WTC11 (cell line): ENCODE results near the gene WDR45. TPM values are rescaled to one million over a fixed set of nuclear protein-coding genes. Genes with fewer than 3 reads are reported as not detected.

Experiments
- CREB1 ChIP-seq: sonication (generic); formaldehyde crosslinking; IDR thresholded peaks from 2 replicates; pipeline ENCODE4 v1.8.0; 2023; ENCODE audit warnings: mild to moderate bottlenecking, missing genetic modification reagents
- IRF2 ChIP-seq: sonication (generic); formaldehyde crosslinking; IDR thresholded peaks from 2 replicates; pipeline ENCODE4 v1.8.0; 2022; ENCODE audit warnings: low read depth, missing genetic modification reagents, borderline replicate concordance
- JAZF1 ChIP-seq: fragments of 250-450 bp; sonication (Bioruptor Pico); IDR thresholded peaks from 2 replicates; pipeline ENCODE4 v1.9.0; 2021; ENCODE audit warnings: moderate library complexity, mild to moderate bottlenecking, inconsistent platforms
- NFYB ChIP-seq: sonication (generic); formaldehyde crosslinking; conservative IDR thresholded peaks from 2 replicates; pipeline ENCODE4 v1.8.0; 2022; ENCODE audit warnings: low read depth, missing genetic modification reagents
- NR2C2 ChIP-seq: sonication (generic); formaldehyde crosslinking; IDR thresholded peaks from 2 replicates; pipeline ENCODE4 v1.8.0; 2022; ENCODE audit warnings: mild to moderate bottlenecking, missing genetic modification reagents
- OVOL2 ChIP-seq: fragments of 250-450 bp; sonication (Bioruptor Pico); IDR thresholded peaks from 2 replicates; pipeline ENCODE4 v1.9.0; 2021; ENCODE audit warnings: mild to moderate bottlenecking, borderline replicate concordance
- RORB ChIP-seq: fragments of 250-450 bp; sonication (Bioruptor Pico); IDR thresholded peaks from 2 replicates; pipeline ENCODE4 v1.9.0; 2021; ENCODE audit warnings: mild to moderate bottlenecking
- SMAD4 ChIP-seq: sonication (generic); formaldehyde crosslinking; IDR thresholded peaks from 2 replicates; pipeline ENCODE4 v1.8.0; 2022; ENCODE audit warnings: mild to moderate bottlenecking, missing genetic modification reagents
- ZNF138 ChIP-seq: sonication (generic); formaldehyde crosslinking; conservative IDR thresholded peaks from 2 replicates; pipeline ENCODE4 v1.8.1; 2022; ENCODE audit warnings: mild to moderate bottlenecking, moderate library complexity, missing genetic modification reagents
- ZNF232 ChIP-seq: sonication (generic); formaldehyde crosslinking; IDR thresholded peaks from 2 replicates; pipeline ENCODE4 v1.8.0; 2022; ENCODE audit warnings: mild to moderate bottlenecking, missing genetic modification reagents
- ZNF416 ChIP-seq: fragments of 250-450 bp; sonication (Bioruptor Pico); IDR thresholded peaks from 2 replicates; pipeline ENCODE4 v1.9.0; 2021; ENCODE audit warnings: mild to moderate bottlenecking, inconsistent platforms
- total RNA-seq: library from RNA; stranded (reverse); gene quantifications from 3 replicates; pipeline ENCODE4 v1.2.3, GENCODE V29; 2021
- TF ChIP-seq, protein P1 (sequence below): sonication (generic); formaldehyde crosslinking; IDR thresholded peaks from 2 replicates; pipeline ENCODE4 v1.8.1; 2023; ENCODE audit warnings: mild to moderate bottlenecking, missing genetic modification reagents
- TF ChIP-seq, protein P2 (sequence below): fragments of 200-600 bp; IDR thresholded peaks from 2 replicates; pipeline ENCODE4 v1.8.0; 2022; ENCODE audit warnings: antibody characterized with exemption
- TF ChIP-seq, protein P3 (sequence below): fragments of 250-450 bp; sonication (Bioruptor Pico); IDR thresholded peaks from 2 replicates; pipeline ENCODE4 v1.9.0; 2021; ENCODE audit warnings: mild to moderate bottlenecking, borderline replicate concordance
- TF ChIP-seq, protein P4 (sequence below): sonication (generic); formaldehyde crosslinking; IDR thresholded peaks from 2 replicates; pipeline ENCODE4 v1.8.0; 2023; ENCODE audit warnings: missing genetic modification reagents
- TF ChIP-seq, protein P5 (sequence below): fragments of 250-450 bp; sonication (Bioruptor Pico); IDR thresholded peaks from 2 replicates; pipeline ENCODE4 v1.9.0; 2021; ENCODE audit warnings: mild to moderate bottlenecking
- TF ChIP-seq, protein P6 (sequence below): sonication (generic); formaldehyde crosslinking; IDR thresholded peaks from 2 replicates; pipeline ENCODE4 v1.8.0; 2023; ENCODE audit warnings: missing genetic modification reagents, mild to moderate bottlenecking, borderline replicate concordance
- TF ChIP-seq, protein P7 (sequence below): sonication (generic); formaldehyde crosslinking; IDR thresholded peaks from 2 replicates; pipeline ENCODE4 v1.8.0; 2022; ENCODE audit warnings: mild to moderate bottlenecking, missing genetic modification reagents
- TF ChIP-seq, protein P8 (sequence below): fragments of 250-450 bp; sonication (Bioruptor Pico); IDR thresholded peaks from 2 replicates; pipeline ENCODE4 v1.9.0; 2021; ENCODE audit warnings: mild to moderate bottlenecking
- TF ChIP-seq, protein P9 (sequence below): fragments of 250-450 bp; sonication (Bioruptor Pico); IDR thresholded peaks from 2 replicates; pipeline ENCODE4 v1.9.0; 2021; ENCODE audit warnings: moderate library complexity, mild to moderate bottlenecking, inconsistent platforms, borderline replicate concordance

The WDR45 gene
- total RNA-seq, 1 experiment from 2014 or later, result 23.9 TPM

DNA sequence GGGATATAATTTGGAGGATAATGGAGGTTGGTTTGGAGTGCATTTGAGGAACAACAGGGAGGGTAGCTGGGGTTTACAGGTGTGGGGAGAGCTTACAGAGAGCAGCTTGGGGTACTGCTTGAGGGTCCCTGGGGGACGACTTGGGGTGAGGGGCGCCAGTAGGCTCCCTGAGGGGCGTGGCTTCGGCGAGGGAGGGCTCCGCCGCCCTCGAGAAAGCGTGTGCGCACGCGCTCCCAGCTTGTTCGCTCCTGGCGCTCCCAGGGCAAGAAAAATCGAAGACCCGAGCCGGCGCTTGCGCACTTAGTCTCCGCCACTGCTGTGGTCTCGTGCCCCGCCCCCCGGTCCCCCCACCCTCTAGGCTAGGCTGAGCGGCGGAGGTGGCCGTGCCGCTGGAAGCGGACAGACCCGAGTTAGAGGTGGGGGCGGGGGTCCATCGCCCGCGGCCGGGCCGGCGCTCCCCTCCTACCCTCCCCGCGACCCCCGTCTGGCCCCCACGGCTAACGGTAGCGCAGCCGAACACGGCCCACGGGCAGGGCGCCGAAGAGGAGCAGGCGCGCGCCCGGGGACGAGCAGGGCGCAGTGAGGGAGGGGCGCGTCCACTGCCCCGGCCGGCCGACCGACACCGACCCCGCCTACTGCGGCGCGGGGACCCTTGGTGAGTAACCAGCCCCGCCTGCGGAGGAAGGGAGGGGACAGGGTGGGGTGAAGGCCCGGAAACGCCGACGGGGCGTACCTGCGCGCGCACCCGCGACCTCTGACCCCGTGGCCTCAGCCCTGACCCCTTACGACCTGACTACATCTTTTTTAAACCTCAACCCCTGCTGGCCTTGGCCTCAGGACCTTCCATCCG lies 26.2 kb downstream of the WDR45 start (continued):
- TF ChIP-seq, protein P1, sequence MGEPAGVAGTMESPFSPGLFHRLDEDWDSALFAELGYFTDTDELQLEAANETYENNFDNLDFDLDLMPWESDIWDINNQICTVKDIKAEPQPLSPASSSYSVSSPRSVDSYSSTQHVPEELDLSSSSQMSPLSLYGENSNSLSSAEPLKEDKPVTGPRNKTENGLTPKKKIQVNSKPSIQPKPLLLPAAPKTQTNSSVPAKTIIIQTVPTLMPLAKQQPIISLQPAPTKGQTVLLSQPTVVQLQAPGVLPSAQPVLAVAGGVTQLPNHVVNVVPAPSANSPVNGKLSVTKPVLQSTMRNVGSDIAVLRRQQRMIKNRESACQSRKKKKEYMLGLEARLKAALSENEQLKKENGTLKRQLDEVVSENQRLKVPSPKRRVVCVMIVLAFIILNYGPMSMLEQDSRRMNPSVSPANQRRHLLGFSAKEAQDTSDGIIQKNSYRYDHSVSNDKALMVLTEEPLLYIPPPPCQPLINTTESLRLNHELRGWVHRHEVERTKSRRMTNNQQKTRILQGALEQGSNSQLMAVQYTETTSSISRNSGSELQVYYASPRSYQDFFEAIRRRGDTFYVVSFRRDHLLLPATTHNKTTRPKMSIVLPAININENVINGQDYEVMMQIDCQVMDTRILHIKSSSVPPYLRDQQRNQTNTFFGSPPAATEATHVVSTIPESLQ, result no peak
- TF ChIP-seq NR2C2 (CRISPR knock-in tag) (peak; percentile 79), RORB (no peak), ZNF416 (CRISPR knock-in tag) (no peak), ZNF138 (no peak), IRF2 (no peak), NFYB (CRISPR knock-in tag) (no peak), JAZF1 (CRISPR knock-in tag) (no peak), OVOL2 (CRISPR knock-in tag) (no peak), CREB1 (CRISPR knock-in tag) (no peak), SMAD4 (CRISPR knock-in tag) (no peak), ZNF232 (CRISPR knock-in tag) (0 out of 2 replicates have a peak, but pooled peaks have one; percentile 25)
- TF ChIP-seq, protein P2, sequence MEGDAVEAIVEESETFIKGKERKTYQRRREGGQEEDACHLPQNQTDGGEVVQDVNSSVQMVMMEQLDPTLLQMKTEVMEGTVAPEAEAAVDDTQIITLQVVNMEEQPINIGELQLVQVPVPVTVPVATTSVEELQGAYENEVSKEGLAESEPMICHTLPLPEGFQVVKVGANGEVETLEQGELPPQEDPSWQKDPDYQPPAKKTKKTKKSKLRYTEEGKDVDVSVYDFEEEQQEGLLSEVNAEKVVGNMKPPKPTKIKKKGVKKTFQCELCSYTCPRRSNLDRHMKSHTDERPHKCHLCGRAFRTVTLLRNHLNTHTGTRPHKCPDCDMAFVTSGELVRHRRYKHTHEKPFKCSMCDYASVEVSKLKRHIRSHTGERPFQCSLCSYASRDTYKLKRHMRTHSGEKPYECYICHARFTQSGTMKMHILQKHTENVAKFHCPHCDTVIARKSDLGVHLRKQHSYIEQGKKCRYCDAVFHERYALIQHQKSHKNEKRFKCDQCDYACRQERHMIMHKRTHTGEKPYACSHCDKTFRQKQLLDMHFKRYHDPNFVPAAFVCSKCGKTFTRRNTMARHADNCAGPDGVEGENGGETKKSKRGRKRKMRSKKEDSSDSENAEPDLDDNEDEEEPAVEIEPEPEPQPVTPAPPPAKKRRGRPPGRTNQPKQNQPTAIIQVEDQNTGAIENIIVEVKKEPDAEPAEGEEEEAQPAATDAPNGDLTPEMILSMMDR, result no peak
- TF ChIP-seq, protein P3, sequence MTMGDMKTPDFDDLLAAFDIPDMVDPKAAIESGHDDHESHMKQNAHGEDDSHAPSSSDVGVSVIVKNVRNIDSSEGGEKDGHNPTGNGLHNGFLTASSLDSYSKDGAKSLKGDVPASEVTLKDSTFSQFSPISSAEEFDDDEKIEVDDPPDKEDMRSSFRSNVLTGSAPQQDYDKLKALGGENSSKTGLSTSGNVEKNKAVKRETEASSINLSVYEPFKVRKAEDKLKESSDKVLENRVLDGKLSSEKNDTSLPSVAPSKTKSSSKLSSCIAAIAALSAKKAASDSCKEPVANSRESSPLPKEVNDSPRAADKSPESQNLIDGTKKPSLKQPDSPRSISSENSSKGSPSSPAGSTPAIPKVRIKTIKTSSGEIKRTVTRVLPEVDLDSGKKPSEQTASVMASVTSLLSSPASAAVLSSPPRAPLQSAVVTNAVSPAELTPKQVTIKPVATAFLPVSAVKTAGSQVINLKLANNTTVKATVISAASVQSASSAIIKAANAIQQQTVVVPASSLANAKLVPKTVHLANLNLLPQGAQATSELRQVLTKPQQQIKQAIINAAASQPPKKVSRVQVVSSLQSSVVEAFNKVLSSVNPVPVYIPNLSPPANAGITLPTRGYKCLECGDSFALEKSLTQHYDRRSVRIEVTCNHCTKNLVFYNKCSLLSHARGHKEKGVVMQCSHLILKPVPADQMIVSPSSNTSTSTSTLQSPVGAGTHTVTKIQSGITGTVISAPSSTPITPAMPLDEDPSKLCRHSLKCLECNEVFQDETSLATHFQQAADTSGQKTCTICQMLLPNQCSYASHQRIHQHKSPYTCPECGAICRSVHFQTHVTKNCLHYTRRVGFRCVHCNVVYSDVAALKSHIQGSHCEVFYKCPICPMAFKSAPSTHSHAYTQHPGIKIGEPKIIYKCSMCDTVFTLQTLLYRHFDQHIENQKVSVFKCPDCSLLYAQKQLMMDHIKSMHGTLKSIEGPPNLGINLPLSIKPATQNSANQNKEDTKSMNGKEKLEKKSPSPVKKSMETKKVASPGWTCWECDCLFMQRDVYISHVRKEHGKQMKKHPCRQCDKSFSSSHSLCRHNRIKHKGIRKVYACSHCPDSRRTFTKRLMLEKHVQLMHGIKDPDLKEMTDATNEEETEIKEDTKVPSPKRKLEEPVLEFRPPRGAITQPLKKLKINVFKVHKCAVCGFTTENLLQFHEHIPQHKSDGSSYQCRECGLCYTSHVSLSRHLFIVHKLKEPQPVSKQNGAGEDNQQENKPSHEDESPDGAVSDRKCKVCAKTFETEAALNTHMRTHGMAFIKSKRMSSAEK (CRISPR knock-in tag), result no peak
- TF ChIP-seq, protein P4, sequence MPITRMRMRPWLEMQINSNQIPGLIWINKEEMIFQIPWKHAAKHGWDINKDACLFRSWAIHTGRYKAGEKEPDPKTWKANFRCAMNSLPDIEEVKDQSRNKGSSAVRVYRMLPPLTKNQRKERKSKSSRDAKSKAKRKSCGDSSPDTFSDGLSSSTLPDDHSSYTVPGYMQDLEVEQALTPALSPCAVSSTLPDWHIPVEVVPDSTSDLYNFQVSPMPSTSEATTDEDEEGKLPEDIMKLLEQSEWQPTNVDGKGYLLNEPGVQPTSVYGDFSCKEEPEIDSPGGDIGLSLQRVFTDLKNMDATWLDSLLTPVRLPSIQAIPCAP (CRISPR knock-in tag), result no peak
- TF ChIP-seq, protein P5, sequence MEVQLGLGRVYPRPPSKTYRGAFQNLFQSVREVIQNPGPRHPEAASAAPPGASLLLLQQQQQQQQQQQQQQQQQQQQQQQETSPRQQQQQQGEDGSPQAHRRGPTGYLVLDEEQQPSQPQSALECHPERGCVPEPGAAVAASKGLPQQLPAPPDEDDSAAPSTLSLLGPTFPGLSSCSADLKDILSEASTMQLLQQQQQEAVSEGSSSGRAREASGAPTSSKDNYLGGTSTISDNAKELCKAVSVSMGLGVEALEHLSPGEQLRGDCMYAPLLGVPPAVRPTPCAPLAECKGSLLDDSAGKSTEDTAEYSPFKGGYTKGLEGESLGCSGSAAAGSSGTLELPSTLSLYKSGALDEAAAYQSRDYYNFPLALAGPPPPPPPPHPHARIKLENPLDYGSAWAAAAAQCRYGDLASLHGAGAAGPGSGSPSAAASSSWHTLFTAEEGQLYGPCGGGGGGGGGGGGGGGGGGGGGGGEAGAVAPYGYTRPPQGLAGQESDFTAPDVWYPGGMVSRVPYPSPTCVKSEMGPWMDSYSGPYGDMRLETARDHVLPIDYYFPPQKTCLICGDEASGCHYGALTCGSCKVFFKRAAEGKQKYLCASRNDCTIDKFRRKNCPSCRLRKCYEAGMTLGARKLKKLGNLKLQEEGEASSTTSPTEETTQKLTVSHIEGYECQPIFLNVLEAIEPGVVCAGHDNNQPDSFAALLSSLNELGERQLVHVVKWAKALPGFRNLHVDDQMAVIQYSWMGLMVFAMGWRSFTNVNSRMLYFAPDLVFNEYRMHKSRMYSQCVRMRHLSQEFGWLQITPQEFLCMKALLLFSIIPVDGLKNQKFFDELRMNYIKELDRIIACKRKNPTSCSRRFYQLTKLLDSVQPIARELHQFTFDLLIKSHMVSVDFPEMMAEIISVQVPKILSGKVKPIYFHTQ (CRISPR knock-in tag), result no peak
- TF ChIP-seq, protein P6, sequence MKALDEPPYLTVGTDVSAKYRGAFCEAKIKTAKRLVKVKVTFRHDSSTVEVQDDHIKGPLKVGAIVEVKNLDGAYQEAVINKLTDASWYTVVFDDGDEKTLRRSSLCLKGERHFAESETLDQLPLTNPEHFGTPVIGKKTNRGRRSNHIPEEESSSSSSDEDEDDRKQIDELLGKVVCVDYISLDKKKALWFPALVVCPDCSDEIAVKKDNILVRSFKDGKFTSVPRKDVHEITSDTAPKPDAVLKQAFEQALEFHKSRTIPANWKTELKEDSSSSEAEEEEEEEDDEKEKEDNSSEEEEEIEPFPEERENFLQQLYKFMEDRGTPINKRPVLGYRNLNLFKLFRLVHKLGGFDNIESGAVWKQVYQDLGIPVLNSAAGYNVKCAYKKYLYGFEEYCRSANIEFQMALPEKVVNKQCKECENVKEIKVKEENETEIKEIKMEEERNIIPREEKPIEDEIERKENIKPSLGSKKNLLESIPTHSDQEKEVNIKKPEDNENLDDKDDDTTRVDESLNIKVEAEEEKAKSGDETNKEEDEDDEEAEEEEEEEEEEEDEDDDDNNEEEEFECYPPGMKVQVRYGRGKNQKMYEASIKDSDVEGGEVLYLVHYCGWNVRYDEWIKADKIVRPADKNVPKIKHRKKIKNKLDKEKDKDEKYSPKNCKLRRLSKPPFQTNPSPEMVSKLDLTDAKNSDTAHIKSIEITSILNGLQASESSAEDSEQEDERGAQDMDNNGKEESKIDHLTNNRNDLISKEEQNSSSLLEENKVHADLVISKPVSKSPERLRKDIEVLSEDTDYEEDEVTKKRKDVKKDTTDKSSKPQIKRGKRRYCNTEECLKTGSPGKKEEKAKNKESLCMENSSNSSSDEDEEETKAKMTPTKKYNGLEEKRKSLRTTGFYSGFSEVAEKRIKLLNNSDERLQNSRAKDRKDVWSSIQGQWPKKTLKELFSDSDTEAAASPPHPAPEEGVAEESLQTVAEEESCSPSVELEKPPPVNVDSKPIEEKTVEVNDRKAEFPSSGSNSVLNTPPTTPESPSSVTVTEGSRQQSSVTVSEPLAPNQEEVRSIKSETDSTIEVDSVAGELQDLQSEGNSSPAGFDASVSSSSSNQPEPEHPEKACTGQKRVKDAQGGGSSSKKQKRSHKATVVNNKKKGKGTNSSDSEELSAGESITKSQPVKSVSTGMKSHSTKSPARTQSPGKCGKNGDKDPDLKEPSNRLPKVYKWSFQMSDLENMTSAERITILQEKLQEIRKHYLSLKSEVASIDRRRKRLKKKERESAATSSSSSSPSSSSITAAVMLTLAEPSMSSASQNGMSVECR (CRISPR knock-in tag), result no peak
- TF ChIP-seq, protein P7, sequence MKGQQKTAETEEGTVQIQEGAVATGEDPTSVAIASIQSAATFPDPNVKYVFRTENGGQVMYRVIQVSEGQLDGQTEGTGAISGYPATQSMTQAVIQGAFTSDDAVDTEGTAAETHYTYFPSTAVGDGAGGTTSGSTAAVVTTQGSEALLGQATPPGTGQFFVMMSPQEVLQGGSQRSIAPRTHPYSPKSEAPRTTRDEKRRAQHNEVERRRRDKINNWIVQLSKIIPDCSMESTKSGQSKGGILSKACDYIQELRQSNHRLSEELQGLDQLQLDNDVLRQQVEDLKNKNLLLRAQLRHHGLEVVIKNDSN (CRISPR knock-in tag), result no peak
- TF ChIP-seq, protein P8, sequence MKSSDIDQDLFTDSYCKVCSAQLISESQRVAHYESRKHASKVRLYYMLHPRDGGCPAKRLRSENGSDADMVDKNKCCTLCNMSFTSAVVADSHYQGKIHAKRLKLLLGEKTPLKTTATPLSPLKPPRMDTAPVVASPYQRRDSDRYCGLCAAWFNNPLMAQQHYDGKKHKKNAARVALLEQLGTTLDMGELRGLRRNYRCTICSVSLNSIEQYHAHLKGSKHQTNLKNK (CRISPR knock-in tag), result no peak
- TF ChIP-seq, protein P9, sequence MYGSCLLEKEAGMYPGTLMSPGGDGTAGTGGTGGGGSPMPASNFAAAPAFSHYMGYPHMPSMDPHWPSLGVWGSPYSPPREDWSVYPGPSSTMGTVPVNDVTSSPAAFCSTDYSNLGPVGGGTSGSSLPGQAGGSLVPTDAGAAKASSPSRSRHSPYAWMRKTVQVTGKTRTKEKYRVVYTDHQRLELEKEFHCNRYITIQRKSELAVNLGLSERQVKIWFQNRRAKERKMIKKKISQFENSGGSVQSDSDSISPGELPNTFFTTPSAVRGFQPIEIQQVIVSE, result no peak
